Panc1 (cell line): ENCODE measurements around the gene FAHD1. TPM values are rescaled to one million over a fixed set of nuclear protein-coding genes. Genes with fewer than 3 reads are reported as not detected.

ENCODE experiments used
- ATAC-seq: fragments of 200-7000 bp; cut with Tn5 transposase; 2 replicates; pipeline ENCODE4 v1.9.1; 2020; ENCODE audit warnings: mild to moderate bottlenecking, moderate library complexity
- BruUV-seq: library from RNA; stranded (reverse); fragments of 400-500 nt; replicated peaks from 2 replicates; lab custom pipeline; 2021; lab: Mats Ljungman, UMichigan
- CTCF ChIA-PET: fragments of 300-600 bp; sonication (Branson Sonifier 250); formaldehyde crosslinking; loops from one replicate; lab custom pipeline; 2022; ENCODE audit warnings: antibody characterized with exemption; lab: Charles Lee
- POLR2A ChIA-PET: fragments of 300-600 bp; sonication (Branson Sonifier 250); formaldehyde crosslinking; loops from one replicate; lab custom pipeline; 2022; ENCODE audit warnings: antibody characterized with exemption; lab: Charles Lee
- DNase-seq: peaks from one replicate; pipeline ENCODE4 v3.0.0-alpha.2; 2010; ENCODE audit warnings: low read depth, low spot score
- H3K27ac ChIP-seq: 2 replicates; pipeline ENCODE4 v1.5.1; 2011; ENCODE audit warnings: mild to moderate bottlenecking, low read length, inconsistent platforms
- H3K27me3 ChIP-seq: fragments of 200-500 bp; sonication (Bioruptor generic); 2 replicates; pipeline ENCODE4 v1.6.0; 2014; ENCODE audit warnings: low read length, inconsistent platforms; ENCODE audit not compliant: control insufficient read depth, insufficient read depth
- H3K36me3 ChIP-seq: fragments of 200-500 bp; sonication (Bioruptor generic); 2 replicates; pipeline ENCODE4 v1.5.1; 2014; ENCODE audit warnings: inconsistent platforms, mild to moderate bottlenecking, low read length, moderate library complexity; ENCODE audit not compliant: control insufficient read depth, insufficient read depth
- H3K4me1 ChIP-seq: 2 replicates; pipeline ENCODE4 v1.5.1; 2011; ENCODE audit warnings: inconsistent platforms, mild to moderate bottlenecking, low read length, moderate library complexity; ENCODE audit not compliant: control insufficient read depth, insufficient read depth
- H3K4me3 ChIP-seq, 2 experiments: 2 replicates each; pipeline ENCODE4 v1.5.1; 2011 to 2012; ENCODE audit warnings: low read depth in 2 of 2, low read length in 2 of 2, mild to moderate bottlenecking in 2 of 2, inconsistent platforms in 1 of 2, moderate library complexity in 1 of 2
- H3K9me3 ChIP-seq: fragments of 200-500 bp; sonication (Bioruptor generic); 2 replicates; pipeline ENCODE4 v1.5.1; 2014; ENCODE audit warnings: low read depth, mild to moderate bottlenecking, inconsistent platforms, low read length, moderate library complexity; ENCODE audit not compliant: control insufficient read depth, insufficient read depth
- POLR2AphosphoS5 ChIP-seq: IDR thresholded peaks from 2 replicates; pipeline ENCODE4 v1.6.1; 2012; ENCODE audit warnings: mild to moderate bottlenecking, low read depth, low read length, moderate library complexity
- SIN3A ChIP-seq: IDR thresholded peaks from 2 replicates; pipeline ENCODE4 v1.6.1; 2012; ENCODE audit warnings: low read depth, mild to moderate bottlenecking, low read length, moderate library complexity, borderline replicate concordance; ENCODE audit not compliant: insufficient read depth
- TCF7L2 ChIP-seq: IDR thresholded peaks from 2 replicates; pipeline ENCODE4 v1.6.1; 2011; ENCODE audit warnings: mild to moderate bottlenecking, low read depth, low read length, inconsistent platforms
- in situ Hi-C: cut with HindIII; loops from 2 replicates; pipeline ENCODE4 v1.10.0; 2016; ENCODE audit warnings: low sequenced_read_pairs, low pct_unique_long_range_greater_than_20kb
- intact Hi-C: fragments of 100-400 bp; cut with micrococcal nuclease; formaldehyde crosslinking; loops from one replicate; pipeline ENCODE4 v1.10.0; 2022; ENCODE audit not compliant: unreplicated experiment
- total RNA-seq: library from RNA; stranded (reverse); gene quantifications from one replicate; pipeline ENCODE4 v1.2.1, GENCODE V29; 2021; ENCODE audit not compliant: unreplicated experiment
- TF ChIP-seq, protein P1 (sequence below), 2 experiments: IDR thresholded peaks; 2 replicates each; pipeline ENCODE4 v1.6.1; 2011 to 2012; ENCODE audit warnings: low read depth in 2 of 2, control low read depth in 1 of 2, low read length in 1 of 2, mild to moderate bottlenecking in 1 of 2, moderate library complexity in 1 of 2; ENCODE audit not compliant: insufficient read depth in 1 of 2
- TF ChIP-seq, protein P2 (sequence below): fragments of 450-650 bp; IDR thresholded peaks from 2 replicates; pipeline ENCODE4 v1.5.1; 2017; ENCODE audit warnings: mild to moderate bottlenecking

FAHD1 gene
- total RNA-seq, 1 experiment from 2014 or later, result 34.6 TPM

DNA sequence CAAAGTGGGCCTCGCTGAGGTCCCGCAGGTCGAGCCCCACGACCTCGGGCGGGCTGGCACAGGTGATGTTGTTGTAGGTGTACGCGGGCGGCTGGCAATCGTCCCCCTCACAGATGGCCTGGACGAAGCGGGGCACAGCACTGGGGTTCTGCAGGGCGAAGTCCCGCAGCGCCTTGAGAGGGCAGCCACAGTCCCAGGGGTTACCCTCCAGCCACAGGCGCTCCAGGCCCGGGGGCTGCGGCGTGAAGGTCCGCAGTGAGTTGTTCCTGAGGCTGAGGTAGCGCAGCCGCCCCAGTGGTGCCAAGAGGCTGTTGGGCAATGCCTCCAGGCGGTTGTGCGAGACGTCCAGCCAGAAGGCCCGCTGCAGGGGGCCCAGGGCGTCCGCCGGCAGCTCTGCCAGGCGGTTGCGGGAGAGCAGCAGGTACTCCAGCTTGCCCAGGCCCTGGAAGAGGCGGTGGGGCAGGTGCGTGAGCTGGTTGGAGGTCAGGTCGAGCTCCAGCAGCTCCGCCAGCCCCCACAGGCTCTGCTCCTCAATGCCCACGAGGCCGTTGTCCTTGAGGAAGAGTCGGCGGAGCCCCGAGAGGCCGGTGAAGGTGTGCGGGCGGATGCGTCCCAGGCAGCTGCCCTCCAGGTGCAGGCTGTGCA lies 36.3 kb upstream of the FAHD1 start:
- peaks cover 3% of the 10 kb centered on the region; the same call in 1 of the 2 replicates for H3K4me1 ChIP-seq
- no peaks in the 10 kb centered on the region for H3K36me3 ChIP-seq
- no peaks in the 10 kb centered on the region for H3K9me3 ChIP-seq
- intact Hi-C loops (no loop called here), in situ Hi-C loops (no loop called here)
- no peak for TF ChIP-seq SIN3A
- TF ChIP-seq, protein P1, sequence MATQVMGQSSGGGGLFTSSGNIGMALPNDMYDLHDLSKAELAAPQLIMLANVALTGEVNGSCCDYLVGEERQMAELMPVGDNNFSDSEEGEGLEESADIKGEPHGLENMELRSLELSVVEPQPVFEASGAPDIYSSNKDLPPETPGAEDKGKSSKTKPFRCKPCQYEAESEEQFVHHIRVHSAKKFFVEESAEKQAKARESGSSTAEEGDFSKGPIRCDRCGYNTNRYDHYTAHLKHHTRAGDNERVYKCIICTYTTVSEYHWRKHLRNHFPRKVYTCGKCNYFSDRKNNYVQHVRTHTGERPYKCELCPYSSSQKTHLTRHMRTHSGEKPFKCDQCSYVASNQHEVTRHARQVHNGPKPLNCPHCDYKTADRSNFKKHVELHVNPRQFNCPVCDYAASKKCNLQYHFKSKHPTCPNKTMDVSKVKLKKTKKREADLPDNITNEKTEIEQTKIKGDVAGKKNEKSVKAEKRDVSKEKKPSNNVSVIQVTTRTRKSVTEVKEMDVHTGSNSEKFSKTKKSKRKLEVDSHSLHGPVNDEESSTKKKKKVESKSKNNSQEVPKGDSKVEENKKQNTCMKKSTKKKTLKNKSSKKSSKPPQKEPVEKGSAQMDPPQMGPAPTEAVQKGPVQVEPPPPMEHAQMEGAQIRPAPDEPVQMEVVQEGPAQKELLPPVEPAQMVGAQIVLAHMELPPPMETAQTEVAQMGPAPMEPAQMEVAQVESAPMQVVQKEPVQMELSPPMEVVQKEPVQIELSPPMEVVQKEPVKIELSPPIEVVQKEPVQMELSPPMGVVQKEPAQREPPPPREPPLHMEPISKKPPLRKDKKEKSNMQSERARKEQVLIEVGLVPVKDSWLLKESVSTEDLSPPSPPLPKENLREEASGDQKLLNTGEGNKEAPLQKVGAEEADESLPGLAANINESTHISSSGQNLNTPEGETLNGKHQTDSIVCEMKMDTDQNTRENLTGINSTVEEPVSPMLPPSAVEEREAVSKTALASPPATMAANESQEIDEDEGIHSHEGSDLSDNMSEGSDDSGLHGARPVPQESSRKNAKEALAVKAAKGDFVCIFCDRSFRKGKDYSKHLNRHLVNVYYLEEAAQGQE (IDR thresholded peaks at IDR 0.05; ENCODE audit: insufficient read depth in 1 of 2, low read depth in 2 of 2, low read length in 1 of 2), result no peak
- TF ChIP-seq TCF7L2, result no peak
- no peaks in the 10 kb centered on the region for H3K27me3 ChIP-seq
- ChIA-PET POLR2A (no interaction called here), CTCF (no interaction called here)
- H3K27ac ChIP-seq, result no peak overlapping the region
- BruUV-seq, result no TSS peak
- DNase-seq (no peak), ATAC-seq (no peak)
- no peak overlapping the region for H3K4me3 ChIP-seq

DNA sequence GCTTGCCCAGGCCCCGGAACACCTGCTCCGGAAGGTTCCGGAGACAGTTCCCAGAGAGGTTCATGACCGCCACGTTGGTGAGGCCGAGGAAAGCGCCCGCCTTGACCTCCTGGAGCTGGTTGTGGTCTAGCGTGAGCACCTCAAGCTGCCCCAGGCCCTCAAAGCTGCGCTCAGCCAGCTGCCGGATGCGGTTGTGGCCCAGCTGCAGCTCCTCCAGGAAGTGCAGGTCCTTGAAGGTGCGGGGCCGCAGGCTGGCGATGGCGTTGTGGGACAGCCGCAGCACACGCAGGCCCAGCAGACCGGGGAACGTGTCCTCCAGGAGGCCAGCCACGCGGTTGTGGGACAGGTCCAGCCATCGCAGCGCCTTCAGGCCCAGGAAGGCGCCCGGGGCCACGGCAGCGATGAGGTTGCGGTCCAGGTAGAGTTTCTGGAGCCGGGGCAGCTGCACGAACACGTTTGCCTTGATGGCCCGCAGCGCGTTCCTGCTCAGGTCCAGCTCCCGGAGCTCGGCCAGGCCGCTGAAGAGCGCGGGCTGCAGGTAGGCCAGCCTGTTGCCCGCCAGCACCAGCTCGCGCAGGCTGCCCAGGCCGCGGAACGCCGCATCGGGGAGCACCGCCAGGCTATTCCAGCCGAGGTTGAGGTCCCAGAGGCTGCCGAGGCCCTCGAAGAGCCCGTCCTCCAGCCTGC lies 35.6 kb upstream of the FAHD1 start:
- BruUV-seq, result no TSS peak
- TF ChIP-seq, protein P1 (IDR thresholded peaks at IDR 0.05; ENCODE audit: insufficient read depth in 1 of 2, low read depth in 2 of 2, low read length in 1 of 2), result no peak
- TF ChIP-seq POLR2AphosphoS5 (no peak), TCF7L2 (no peak), SIN3A (no peak)
- TF ChIP-seq, protein P2, sequence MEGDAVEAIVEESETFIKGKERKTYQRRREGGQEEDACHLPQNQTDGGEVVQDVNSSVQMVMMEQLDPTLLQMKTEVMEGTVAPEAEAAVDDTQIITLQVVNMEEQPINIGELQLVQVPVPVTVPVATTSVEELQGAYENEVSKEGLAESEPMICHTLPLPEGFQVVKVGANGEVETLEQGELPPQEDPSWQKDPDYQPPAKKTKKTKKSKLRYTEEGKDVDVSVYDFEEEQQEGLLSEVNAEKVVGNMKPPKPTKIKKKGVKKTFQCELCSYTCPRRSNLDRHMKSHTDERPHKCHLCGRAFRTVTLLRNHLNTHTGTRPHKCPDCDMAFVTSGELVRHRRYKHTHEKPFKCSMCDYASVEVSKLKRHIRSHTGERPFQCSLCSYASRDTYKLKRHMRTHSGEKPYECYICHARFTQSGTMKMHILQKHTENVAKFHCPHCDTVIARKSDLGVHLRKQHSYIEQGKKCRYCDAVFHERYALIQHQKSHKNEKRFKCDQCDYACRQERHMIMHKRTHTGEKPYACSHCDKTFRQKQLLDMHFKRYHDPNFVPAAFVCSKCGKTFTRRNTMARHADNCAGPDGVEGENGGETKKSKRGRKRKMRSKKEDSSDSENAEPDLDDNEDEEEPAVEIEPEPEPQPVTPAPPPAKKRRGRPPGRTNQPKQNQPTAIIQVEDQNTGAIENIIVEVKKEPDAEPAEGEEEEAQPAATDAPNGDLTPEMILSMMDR, result no peak
- H3K27me3 ChIP-seq, result no peaks in the 10 kb centered on the region
- ChIA-PET CTCF (no interaction called here), POLR2A (no interaction called here)
- H3K4me1 ChIP-seq, result peaks cover 3% of the 10 kb centered on the region; the same call in 1 of the 2 replicates
- H3K9me3 ChIP-seq, result no peaks in the 10 kb centered on the region
- DNase-seq (no peak), ATAC-seq (no peak)
- in situ Hi-C loops, result no loop called here
- H3K4me3 ChIP-seq, result no peak overlapping the region
- no peak overlapping the region for H3K27ac ChIP-seq
- H3K36me3 ChIP-seq, result no peaks in the 10 kb centered on the region
- intact Hi-C loops, result no loop called here
